Fibroblast of the aortic adventitia (primary cell): ENCODE results near the gene ILDR1. TPM values are rescaled to one million over a fixed set of nuclear protein-coding genes. Genes with fewer than 3 reads are reported as not detected.
A peak's percentile ranks its signal among the peaks of the same experiment; 100 is the strongest.

Experiments used
- DNase-seq: peaks from one replicate; pipeline ENCODE4 v3.0.0-alpha.2; 2010; ENCODE audit warnings: low read depth
- H3K4me3 ChIP-seq: 2 replicates; pipeline ENCODE4 v1.5.1; 2011; ENCODE audit warnings: low read depth, mild to moderate bottlenecking, control low read depth, low read length, moderate library complexity
- total RNA-seq: library from RNA; depleted of rRNA; stranded (reverse); fragments of >200 nt; gene quantifications from 2 replicates; pipeline ENCODE4 v1.2.3, GENCODE V29; 2012; ENCODE audit warnings: low replicate concordance
- TF ChIP-seq, protein P1 (sequence below): IDR thresholded peaks from 2 replicates; pipeline ENCODE4 v1.5.1; 2011; ENCODE audit warnings: mild to moderate bottlenecking, low read length, control low read depth, inconsistent platforms; ENCODE audit not compliant: insufficient read depth

The ILDR1 gene
- total RNA-seq, 1 donor = not detected

GRCh38 chr3:121996441-121996840 lies 25.6 kb downstream of the ILDR1 start:
- DNase-seq = no peak
- TF ChIP-seq, protein P1, sequence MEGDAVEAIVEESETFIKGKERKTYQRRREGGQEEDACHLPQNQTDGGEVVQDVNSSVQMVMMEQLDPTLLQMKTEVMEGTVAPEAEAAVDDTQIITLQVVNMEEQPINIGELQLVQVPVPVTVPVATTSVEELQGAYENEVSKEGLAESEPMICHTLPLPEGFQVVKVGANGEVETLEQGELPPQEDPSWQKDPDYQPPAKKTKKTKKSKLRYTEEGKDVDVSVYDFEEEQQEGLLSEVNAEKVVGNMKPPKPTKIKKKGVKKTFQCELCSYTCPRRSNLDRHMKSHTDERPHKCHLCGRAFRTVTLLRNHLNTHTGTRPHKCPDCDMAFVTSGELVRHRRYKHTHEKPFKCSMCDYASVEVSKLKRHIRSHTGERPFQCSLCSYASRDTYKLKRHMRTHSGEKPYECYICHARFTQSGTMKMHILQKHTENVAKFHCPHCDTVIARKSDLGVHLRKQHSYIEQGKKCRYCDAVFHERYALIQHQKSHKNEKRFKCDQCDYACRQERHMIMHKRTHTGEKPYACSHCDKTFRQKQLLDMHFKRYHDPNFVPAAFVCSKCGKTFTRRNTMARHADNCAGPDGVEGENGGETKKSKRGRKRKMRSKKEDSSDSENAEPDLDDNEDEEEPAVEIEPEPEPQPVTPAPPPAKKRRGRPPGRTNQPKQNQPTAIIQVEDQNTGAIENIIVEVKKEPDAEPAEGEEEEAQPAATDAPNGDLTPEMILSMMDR = no peak

GRCh38 chr3:121995161-121996137 lies 26.6 kb downstream of the ILDR1 start:
- DNase-seq = peak; percentile 33
- H3K4me3 ChIP-seq = no peak overlapping the region
- TF ChIP-seq, protein P1 = peak; percentile 41

More at GRCh38 chr3:121996441-121996840, 25.6 kb downstream of the ILDR1 start:
- no peak overlapping the region for H3K4me3 ChIP-seq

DNA sequence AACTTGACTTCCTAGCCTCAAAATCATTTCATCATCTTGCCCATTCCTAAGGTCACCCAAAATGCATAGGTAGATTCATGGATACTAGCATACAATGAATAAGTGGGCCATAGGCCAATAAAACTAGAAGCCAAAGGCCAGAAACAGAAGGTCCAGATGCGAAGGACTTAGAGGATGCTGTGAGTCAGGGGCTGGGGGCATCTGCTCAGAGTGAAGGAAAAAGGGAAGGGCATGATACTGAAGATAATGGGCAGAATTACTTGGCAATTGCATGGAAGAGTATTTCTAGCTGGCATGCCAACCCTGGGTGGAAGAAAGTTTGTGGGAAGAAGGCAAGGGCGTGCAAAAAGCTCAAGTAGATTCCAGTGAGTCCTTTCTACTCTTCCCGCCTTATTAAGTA lies 27.5 kb downstream of the ILDR1 start:
- no peak overlapping the region for H3K4me3 ChIP-seq
- no peak for DNase-seq
- TF ChIP-seq, protein P1 = no peak

- DNase-seq = no peak
- no peak overlapping the region for H3K4me3 ChIP-seq
- TF ChIP-seq, protein P1 = no peak
Measured at GRCh38 chr3:121992601-121993560, 29.2 kb downstream of the ILDR1 start.

- DNase-seq = no peak
- TF ChIP-seq, protein P1 = no peak
- no peak overlapping the region for H3K4me3 ChIP-seq
Measured at GRCh38 chr3:121989943-121990342, 32.1 kb downstream of the ILDR1 start.

DNA sequence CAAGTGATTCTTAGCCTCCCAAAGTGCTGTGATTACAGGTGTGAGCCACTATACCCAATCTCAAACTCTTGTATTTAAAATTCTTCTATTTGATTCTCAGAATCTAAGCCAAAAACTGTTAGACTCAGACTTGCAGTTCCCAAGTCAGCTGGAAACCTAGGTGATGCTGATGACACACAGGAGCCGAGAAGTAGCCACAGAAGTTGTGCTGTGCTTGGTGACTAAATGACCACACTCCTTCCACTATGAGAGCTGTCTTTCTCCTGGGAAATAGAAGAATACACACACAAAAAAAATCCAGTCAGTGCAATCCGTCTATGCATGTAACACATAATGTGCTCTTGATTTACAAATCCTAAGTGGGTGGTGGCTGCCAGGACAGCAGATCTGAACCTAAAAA lies 33.9 kb downstream of the ILDR1 start:
- TF ChIP-seq, protein P1 = no peak
- DNase-seq = no peak
- H3K4me3 ChIP-seq = no peak overlapping the region
